Liver (tissue), 3 donors: ENCODE measurements around the gene KRTAP5-10.

Source experiments
- EGR1 ChIP-seq, 2 donors: IDR thresholded peaks; 2 replicates each; pipeline ENCODE4 v1.6.1; 2016 to 2018; ENCODE audit warnings: antibody characterized with exemption in 2 of 2, low read depth in 2 of 2
- GABPA ChIP-seq, 2 donors: IDR thresholded peaks in 1 of 2; conservative IDR thresholded peaks in 1 of 2; 2 replicates each; pipeline ENCODE4 v1.6.1; 2016; ENCODE audit warnings: antibody characterized with exemption in 2 of 2, mild to moderate bottlenecking in 1 of 2, moderate library complexity in 1 of 2
- RAD21 ChIP-seq, 2 donors: IDR thresholded peaks; 2 replicates each; pipeline ENCODE4 v1.6.1; 2016; ENCODE audit warnings: antibody characterized with exemption in 2 of 2, mild to moderate bottlenecking in 2 of 2
- TAF1 ChIP-seq: conservative IDR thresholded peaks from 2 replicates; pipeline ENCODE4 v1.6.1; 2016; ENCODE audit warnings: antibody characterized with exemption, mild to moderate bottlenecking
- YY1 ChIP-seq: IDR thresholded peaks from 2 replicates; pipeline ENCODE4 v1.6.1; 2016; ENCODE audit warnings: antibody characterized with exemption, mild to moderate bottlenecking
- TF ChIP-seq, protein P1 (sequence below): fragments of 150-350 bp; IDR thresholded peaks from 2 replicates; pipeline ENCODE4 v1.5.1; 2017; ENCODE audit warnings: improper control_type of control experiment, low read depth, low read length; ENCODE audit not compliant: missing input control
- TF ChIP-seq, protein P2 (sequence below): IDR thresholded peaks from 2 replicates; pipeline ENCODE4 v1.6.1; 2016; ENCODE audit warnings: antibody characterized with exemption
- TF ChIP-seq, protein P3 (sequence below): IDR thresholded peaks from 2 replicates; pipeline ENCODE4 v1.6.1; 2016; ENCODE audit warnings: antibody characterized with exemption, mild to moderate bottlenecking
- TF ChIP-seq, protein P4 (sequence below): IDR thresholded peaks from 2 replicates; pipeline ENCODE4 v1.6.1; 2016; ENCODE audit warnings: antibody characterized with exemption
- donor health status: healthy.
- donor health status: healthy.

DNA sequence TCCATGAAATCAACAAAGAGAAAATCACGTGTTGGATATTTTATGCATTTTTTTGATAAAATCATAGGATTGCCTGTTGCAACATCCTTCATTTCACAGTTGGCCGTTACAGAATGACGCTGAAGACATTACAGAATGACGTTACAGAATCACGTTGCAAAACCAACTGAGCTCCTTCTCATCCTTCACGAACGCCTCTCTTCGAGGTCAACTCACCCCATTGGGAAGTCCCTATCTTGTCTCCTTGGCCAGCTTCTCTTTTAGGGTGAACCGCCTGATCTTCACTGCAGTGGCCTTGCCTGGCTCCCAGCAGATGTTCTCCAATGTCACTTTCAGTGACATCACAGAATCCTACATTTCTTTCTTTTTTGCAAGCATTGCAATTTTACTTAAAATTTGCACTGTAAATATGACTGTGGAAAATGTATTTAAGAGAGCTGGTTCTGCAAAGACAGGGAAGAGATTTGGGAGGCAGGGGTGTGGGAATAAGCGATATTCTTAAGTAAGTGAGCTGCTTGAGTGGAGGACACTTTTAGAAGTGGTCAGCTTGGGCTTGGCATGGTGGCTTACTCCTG is 33.2 kb upstream of the KRTAP5-10 start:
- TF ChIP-seq GABPA (IDR thresholded peaks at IDR 0.05 in 1 of 2, conservative IDR thresholded peaks at IDR 0.05 in 1 of 2) = no peak
- TF ChIP-seq, protein P1, sequence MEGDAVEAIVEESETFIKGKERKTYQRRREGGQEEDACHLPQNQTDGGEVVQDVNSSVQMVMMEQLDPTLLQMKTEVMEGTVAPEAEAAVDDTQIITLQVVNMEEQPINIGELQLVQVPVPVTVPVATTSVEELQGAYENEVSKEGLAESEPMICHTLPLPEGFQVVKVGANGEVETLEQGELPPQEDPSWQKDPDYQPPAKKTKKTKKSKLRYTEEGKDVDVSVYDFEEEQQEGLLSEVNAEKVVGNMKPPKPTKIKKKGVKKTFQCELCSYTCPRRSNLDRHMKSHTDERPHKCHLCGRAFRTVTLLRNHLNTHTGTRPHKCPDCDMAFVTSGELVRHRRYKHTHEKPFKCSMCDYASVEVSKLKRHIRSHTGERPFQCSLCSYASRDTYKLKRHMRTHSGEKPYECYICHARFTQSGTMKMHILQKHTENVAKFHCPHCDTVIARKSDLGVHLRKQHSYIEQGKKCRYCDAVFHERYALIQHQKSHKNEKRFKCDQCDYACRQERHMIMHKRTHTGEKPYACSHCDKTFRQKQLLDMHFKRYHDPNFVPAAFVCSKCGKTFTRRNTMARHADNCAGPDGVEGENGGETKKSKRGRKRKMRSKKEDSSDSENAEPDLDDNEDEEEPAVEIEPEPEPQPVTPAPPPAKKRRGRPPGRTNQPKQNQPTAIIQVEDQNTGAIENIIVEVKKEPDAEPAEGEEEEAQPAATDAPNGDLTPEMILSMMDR = no peak
- TF ChIP-seq, protein P2, sequence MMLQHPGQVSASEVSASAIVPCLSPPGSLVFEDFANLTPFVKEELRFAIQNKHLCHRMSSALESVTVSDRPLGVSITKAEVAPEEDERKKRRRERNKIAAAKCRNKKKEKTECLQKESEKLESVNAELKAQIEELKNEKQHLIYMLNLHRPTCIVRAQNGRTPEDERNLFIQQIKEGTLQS = no peak
- no peak for TF ChIP-seq YY1
- TF ChIP-seq, protein P3, sequence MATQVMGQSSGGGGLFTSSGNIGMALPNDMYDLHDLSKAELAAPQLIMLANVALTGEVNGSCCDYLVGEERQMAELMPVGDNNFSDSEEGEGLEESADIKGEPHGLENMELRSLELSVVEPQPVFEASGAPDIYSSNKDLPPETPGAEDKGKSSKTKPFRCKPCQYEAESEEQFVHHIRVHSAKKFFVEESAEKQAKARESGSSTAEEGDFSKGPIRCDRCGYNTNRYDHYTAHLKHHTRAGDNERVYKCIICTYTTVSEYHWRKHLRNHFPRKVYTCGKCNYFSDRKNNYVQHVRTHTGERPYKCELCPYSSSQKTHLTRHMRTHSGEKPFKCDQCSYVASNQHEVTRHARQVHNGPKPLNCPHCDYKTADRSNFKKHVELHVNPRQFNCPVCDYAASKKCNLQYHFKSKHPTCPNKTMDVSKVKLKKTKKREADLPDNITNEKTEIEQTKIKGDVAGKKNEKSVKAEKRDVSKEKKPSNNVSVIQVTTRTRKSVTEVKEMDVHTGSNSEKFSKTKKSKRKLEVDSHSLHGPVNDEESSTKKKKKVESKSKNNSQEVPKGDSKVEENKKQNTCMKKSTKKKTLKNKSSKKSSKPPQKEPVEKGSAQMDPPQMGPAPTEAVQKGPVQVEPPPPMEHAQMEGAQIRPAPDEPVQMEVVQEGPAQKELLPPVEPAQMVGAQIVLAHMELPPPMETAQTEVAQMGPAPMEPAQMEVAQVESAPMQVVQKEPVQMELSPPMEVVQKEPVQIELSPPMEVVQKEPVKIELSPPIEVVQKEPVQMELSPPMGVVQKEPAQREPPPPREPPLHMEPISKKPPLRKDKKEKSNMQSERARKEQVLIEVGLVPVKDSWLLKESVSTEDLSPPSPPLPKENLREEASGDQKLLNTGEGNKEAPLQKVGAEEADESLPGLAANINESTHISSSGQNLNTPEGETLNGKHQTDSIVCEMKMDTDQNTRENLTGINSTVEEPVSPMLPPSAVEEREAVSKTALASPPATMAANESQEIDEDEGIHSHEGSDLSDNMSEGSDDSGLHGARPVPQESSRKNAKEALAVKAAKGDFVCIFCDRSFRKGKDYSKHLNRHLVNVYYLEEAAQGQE = no peak
- TF ChIP-seq, protein P4, sequence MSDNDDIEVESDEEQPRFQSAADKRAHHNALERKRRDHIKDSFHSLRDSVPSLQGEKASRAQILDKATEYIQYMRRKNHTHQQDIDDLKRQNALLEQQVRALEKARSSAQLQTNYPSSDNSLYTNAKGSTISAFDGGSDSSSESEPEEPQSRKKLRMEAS = no peak
- TF ChIP-seq RAD21 (IDR thresholded peaks at IDR 0.05) = no peak
- no peak for TF ChIP-seq EGR1 (IDR thresholded peaks at IDR 0.05; ENCODE audit: low read depth in 2 of 2)
- no peak for TF ChIP-seq TAF1
